Measurements from ENCODE around the gene ZBTB11.

ZBTB11 gene, protein sequence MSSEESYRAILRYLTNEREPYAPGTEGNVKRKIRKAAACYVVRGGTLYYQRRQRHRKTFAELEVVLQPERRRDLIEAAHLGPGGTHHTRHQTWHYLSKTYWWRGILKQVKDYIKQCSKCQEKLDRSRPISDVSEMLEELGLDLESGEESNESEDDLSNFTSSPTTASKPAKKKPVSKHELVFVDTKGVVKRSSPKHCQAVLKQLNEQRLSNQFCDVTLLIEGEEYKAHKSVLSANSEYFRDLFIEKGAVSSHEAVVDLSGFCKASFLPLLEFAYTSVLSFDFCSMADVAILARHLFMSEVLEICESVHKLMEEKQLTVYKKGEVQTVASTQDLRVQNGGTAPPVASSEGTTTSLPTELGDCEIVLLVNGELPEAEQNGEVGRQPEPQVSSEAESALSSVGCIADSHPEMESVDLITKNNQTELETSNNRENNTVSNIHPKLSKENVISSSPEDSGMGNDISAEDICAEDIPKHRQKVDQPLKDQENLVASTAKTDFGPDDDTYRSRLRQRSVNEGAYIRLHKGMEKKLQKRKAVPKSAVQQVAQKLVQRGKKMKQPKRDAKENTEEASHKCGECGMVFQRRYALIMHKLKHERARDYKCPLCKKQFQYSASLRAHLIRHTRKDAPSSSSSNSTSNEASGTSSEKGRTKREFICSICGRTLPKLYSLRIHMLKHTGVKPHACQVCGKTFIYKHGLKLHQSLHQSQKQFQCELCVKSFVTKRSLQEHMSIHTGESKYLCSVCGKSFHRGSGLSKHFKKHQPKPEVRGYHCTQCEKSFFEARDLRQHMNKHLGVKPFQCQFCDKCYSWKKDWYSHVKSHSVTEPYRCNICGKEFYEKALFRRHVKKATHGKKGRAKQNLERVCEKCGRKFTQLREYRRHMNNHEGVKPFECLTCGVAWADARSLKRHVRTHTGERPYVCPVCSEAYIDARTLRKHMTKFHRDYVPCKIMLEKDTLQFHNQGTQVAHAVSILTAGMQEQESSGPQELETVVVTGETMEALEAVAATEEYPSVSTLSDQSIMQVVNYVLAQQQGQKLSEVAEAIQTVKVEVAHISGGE

GRCh38 chr3:101676765-101677435 is at the start of gene ZBTB11:
Gene ZBTB11 (minus strand): TSS chr3:101677132. CDS start chr3:101676914, 218 bp downstream.
- H3K4me3 ChIP-seq (ENCODE audit: low read length), result peak within 1 kb of the TSS; percentile 93
- DNase-seq (ENCODE audit: low read depth), result peak; percentile 100
- peak; percentile 77 for TF ChIP-seq CTCF (conservative IDR thresholded peaks at IDR 0.05; ENCODE audit: low read depth, low read length)

GRCh38 chr3:101725890-101726275 is 49.0 kb upstream of the ZBTB11 start:
- H3K4me3 ChIP-seq (ENCODE audit: low read length), result peak overlapping the region; percentile 98
- no peak for DNase-seq (ENCODE audit: low read depth)
- no peak for TF ChIP-seq CTCF (conservative IDR thresholded peaks at IDR 0.05; ENCODE audit: low read depth, low read length)

DNA sequence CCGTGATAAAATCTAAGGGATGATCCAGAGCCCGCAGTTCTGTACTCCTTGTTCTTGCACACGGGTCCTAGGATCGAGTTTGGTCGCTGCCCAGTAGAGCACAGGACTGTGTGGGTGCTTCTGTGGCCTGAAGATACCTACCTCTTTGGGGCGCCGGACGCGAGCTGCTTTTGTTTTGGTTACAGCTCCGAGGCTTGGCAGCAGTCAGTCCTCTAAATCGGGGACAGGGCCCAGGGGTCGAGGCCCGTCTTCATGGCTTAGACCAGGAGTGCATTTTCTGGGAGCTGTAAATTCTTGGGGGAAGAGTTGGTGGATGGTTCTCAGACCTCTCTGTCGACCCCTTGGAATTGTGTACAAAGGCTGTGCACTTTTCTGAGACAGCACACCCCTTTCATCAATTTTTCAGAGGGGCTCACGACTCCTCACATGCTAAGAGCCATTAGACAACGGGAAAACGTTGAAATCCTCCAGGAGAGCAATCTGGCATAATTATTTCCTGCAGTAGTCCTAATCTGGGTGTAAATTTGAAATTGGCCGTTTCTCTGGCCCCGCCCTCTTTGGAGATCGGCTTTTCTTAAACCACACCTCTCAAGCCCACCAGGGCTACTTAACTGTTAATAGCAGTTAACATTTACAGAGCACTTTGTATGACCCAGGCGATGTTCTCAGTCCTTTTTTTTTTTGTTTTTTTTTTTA is 48.4 kb upstream of the ZBTB11 start:
- DNase-seq (ENCODE audit: low read depth), result no peak
- no peak for TF ChIP-seq CTCF (conservative IDR thresholded peaks at IDR 0.05; ENCODE audit: low read depth, low read length)
- peak overlapping the region; percentile 98 for H3K4me3 ChIP-seq (ENCODE audit: low read length)

DNA sequence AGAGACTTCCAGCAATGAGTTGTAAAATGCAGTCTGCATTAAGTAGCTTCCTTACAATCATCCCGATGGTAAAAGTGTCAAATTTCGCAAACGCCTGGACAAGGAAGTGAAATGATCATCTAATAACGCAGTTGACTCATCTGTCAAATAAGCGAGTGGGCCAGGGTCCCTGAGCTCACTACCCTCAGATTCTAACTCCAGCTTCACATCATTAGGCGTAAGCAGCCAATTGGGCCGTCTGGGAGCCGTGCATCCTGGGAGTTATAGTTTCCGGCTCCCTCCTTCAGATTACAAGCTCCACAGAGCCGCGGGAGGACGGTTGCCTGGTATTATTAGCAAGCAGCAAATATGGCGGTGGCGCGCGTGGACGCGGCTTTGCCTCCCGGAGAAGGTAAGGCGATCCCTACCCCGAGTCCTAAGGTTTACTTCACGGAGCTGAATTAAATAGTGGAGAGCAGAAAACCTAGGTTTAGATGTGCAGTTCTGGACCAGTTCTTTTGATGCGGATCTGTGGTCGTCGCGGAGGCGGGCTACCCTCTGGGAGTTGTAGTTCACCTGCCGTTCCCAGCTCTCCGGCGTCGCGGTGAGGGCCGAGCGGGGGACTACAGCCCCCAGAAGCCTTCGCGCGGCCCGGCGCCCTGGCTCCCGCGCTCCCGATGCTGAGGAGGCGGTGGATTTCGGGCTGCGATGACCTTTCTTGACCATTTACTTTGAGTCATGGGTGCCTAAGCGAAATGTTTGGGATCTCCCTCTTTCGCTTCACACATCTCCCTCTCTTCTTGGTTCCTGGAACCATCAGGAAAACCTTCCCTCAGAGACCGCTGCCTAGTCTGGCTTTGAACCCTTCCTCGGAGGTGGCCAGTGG is 47.6 kb upstream of the ZBTB11 start, which contains the start of gene CEP97:
TSS of gene CEP97 (plus strand) at position 286 of the 865 bp plus-strand sequence. CDS start at position 349, 63 bp downstream.
- H3K4me3 ChIP-seq (ENCODE audit: low read length), result peak within 1 kb of the TSS; percentile 98
- no peak for TF ChIP-seq CTCF (conservative IDR thresholded peaks at IDR 0.05; ENCODE audit: low read depth, low read length)
- DNase-seq (ENCODE audit: low read depth), result peak; percentile 71

GRCh38 chr3:101722394-101723173 is 45.7 kb upstream of the ZBTB11 start:
- no peak for DNase-seq (ENCODE audit: low read depth)
- H3K4me3 ChIP-seq (ENCODE audit: low read length), result no peak overlapping the region
- no peak for TF ChIP-seq CTCF (conservative IDR thresholded peaks at IDR 0.05; ENCODE audit: low read depth, low read length)
